NB4 (cell line): ENCODE results near the gene RARA.

ENCODE experiments used
- POLR2A ChIP-seq: IDR thresholded peaks from 2 replicates; pipeline ENCODE4 v1.6.1; 2011; ENCODE audit warnings: mild to moderate bottlenecking; ENCODE audit not compliant: insufficient read length; ENCODE audit errors: extremely low read depth
- TF ChIP-seq, protein P1 (sequence below): IDR thresholded peaks from one replicate; pipeline ENCODE4 v1.5.1; 2012; ENCODE audit warnings: low read depth, low read length

- TF ChIP-seq, protein P1, sequence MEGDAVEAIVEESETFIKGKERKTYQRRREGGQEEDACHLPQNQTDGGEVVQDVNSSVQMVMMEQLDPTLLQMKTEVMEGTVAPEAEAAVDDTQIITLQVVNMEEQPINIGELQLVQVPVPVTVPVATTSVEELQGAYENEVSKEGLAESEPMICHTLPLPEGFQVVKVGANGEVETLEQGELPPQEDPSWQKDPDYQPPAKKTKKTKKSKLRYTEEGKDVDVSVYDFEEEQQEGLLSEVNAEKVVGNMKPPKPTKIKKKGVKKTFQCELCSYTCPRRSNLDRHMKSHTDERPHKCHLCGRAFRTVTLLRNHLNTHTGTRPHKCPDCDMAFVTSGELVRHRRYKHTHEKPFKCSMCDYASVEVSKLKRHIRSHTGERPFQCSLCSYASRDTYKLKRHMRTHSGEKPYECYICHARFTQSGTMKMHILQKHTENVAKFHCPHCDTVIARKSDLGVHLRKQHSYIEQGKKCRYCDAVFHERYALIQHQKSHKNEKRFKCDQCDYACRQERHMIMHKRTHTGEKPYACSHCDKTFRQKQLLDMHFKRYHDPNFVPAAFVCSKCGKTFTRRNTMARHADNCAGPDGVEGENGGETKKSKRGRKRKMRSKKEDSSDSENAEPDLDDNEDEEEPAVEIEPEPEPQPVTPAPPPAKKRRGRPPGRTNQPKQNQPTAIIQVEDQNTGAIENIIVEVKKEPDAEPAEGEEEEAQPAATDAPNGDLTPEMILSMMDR = no peak
- TF ChIP-seq POLR2A = no peak
Measured at GRCh38 chr17:40378966-40379365, 70.0 kb downstream of the RARA start.
